ENCODE measurements around the gene GSG1L.

GSG1L gene

DNA sequence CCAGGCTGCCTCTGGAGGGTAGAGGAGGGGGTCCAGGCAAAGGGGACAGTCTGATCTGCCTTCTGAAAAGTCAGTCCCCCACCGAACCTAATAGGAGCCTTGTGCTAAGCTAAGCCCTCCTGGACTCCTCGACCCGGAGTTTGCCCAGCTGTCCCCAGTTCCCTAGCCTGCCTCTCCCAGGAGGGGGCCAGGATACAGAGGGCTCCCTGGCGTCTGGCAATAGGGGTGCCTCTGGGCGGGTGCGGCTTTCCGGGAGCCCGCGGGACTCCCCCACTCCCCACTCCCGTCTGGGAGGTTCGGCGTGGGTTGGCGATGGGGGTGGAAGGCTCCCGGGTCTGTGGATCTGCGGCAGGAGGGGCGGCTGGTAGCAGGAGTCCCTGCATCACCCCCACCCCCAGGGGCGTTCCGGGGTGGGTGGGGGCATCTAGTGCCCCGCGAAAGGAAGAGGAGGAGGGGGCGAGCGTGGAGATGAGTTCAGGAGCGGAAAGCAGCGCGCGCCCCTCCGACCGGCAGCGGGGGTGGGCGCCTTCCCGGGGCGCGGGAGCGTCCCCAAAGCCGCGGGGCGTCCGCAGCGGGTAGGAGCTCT, 1.2 kb downstream of the GSG1L start:
- DNase-seq, result no peak

DNA sequence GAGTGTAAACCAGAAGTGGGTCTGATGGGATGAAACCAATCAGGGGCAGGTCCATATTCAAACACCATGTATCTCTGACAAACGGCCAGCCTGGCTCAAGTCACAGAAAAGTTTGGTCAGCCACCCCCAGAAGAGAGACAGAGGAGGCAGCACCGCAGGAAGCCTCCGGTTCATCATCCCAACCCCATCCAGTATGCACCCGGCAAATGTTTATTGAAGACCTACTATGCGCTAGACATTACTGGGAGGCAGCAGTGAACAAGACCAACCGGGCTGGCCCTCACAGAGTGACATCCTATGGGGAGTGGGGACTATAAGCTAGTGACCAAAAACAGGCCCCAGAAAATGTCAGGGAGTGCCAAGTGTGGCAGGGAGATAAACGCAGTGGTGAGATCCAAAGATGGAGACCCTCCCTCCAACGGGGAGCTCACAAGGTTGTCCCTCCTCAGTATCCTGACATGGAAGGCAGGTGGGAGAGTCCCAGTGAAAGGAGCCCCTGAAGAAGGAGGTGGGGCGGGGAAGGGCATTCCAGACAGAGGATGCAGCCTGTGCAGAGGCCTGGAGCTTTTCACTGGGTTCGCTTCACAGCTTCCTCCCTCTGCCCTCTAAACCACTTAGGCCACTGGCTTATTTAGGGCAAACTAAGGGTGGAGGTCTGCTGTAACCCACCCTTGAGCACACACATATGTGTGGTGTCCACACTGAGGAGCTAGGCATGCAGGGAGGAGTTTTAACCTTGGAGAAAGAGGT, 2.0 kb downstream of the GSG1L start:
- no peak for DNase-seq

DNA sequence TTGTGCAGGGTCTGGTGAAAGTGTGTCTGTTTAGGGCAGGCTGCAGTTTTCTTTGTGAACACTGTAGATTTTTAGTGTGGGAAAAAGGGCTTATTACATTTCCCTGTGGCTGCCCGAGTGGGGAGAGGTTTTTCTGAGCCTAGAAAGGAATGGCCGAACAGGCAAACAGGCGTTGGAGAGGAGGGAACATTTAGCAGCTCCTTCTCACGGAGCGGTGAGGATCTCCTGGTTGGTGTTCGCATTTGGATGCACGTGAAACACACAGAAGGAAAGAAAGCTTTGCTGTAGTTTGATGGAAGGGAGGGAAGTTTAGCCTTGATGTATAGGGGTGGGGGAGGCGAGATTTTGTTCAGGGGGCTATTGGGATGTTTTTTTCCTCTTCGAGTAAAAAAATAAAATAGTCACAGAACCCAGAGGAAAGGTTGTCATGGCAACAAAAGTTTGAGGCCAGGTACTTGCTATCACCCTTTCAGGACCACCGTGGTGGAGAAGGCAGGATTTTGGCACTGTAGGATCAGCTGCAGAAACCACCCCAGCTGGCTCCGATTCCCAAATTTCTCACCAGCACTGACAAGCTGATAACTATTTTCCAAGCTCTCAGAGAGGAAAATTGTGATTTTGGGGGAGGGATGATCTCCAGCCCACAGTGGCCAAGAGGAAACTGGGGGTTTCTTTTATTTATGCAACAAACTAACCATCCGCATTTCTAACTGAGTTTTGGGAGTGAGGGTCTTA, 3.5 kb downstream of the GSG1L start:
- no peak for DNase-seq

DNA sequence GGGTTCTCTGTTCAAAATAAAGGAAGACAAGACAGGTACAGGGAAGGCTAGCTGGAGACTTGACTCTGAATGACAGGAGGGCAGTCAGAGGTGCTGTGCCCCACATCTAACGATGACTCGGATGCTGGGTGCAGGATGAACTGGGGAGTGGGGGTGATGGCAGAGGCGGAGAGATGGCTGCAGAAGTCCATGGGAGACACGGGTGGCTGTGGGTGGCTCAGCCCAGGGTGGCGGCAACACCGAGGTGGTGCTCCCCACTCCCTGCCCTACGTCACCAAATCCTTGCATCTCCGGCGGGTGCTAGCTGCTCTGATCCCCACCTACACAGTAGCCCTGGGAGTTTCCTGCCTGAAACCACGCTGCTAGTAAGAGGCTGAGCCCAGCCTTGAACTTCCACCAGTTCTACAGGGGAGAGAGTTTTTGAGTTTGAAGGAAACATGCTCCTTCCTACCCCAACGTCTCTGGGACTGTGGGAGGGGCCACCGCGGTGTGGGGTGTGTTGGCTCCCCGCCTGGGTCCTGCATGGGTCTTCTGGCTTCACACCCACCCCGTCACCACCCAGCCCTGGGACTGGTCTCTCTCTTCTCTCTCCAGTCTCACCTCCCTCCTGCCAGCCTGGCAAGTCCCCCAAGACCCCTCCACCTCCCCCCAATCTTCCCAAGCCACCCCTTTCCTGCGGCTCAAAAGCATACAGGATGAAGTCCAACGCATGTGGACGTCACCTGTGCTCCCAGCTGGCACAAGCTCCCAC, 4.5 kb downstream of the GSG1L start:
- DNase-seq, result no peak

- no peak for DNase-seq
Observed at GRCh38 chr16:28057949-28058348, 5.6 kb downstream of the GSG1L start.

- DNase-seq, result no peak
Observed at GRCh38 chr16:28053461-28053860, 10.1 kb downstream of the GSG1L start.

- no peak for DNase-seq
Observed at GRCh38 chr16:28052274-28053128, 11.0 kb downstream of the GSG1L start.

DNA sequence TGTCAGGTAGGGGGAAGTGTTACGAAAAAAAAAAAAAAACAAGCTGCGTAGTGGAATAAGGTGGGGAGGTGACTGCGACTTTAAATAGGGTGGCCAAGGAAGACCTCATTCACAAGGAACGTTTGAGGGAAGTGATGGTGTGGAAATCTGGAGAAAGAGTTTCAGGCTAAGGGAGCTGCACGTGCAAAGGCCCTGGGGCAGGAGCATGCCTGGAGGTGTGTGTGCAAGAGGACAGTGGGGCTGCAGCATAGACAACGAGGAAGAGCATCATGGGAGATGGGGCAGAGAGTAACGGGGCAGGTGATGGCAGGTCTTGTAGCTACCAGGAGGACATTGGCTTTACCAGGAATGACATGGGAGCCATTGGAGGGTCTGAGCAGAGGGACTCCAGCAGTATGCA, 12.0 kb downstream of the GSG1L start:
- DNase-seq, result no peak

- DNase-seq, result no peak
Observed at GRCh38 chr16:28042811-28043210, 20.7 kb downstream of the GSG1L start.

GRCh38 chr16:28041615-28042014, 21.9 kb downstream of the GSG1L start:
- no peak for DNase-seq

GRCh38 chr16:28040039-28040438, 23.5 kb downstream of the GSG1L start:
- DNase-seq, result no peak

GRCh38 chr16:28039493-28039892, 24.0 kb downstream of the GSG1L start:
- DNase-seq, result no peak

DNA sequence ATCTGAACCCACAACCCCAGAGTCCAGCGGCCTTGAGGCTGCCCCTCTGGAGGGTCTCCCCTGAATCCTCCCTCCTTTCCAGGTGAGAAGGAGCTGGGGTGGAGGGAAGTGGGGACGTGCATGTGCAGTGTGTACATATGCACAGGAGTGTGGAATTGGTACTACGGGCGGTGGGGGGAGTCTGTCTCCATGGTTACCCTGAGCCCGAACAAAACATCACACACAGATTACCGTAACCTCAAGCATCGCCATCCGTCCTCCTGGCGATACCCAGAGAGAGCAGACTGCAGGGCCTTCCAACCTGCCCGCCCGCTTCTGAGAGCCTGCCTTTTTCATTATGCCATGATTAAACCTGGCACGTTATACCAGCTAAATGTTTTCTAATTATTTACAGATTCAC, 25.1 kb downstream of the GSG1L start:
- no peak for DNase-seq

- DNase-seq, result no peak
Observed at GRCh38 chr16:28035866-28036393, 27.6 kb downstream of the GSG1L start.

GRCh38 chr16:28033870-28034269, 29.6 kb downstream of the GSG1L start:
- DNase-seq, result no peak

DNA sequence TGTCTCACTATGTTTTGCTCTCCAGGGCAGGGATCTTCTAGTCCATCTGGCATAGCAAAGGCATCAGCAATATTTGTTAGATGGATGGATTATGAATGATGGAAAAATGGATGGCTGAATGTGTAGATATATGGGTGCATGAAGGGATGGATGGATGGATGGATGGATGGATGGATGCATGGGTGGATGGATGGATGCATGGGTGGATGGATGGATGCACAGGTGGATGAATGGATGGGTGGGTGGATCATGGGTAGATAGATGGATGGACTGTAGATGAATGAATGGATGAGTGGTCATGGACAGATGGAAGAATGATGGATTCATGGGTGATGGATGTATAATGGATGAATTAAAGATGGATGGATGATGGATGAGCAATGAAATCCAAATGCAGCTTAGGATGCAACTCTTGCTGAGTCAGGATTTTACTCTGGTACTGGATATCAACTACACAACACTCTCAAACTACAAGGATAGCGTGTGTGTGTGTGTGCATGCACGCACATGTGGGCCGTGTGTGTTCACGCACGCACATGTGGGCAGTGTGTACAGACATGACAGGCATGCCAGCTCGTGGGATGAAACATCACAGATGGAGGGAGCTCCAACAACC, 34.0 kb downstream of the GSG1L start:
- no peak for DNase-seq

- no peak for DNase-seq
Observed at GRCh38 chr16:28027055-28027454, 36.5 kb downstream of the GSG1L start.

GRCh38 chr16:28025631-28026030, 37.9 kb downstream of the GSG1L start:
- DNase-seq, result no peak

GRCh38 chr16:28019218-28019617, 44.3 kb downstream of the GSG1L start:
- DNase-seq, result no peak

DNA sequence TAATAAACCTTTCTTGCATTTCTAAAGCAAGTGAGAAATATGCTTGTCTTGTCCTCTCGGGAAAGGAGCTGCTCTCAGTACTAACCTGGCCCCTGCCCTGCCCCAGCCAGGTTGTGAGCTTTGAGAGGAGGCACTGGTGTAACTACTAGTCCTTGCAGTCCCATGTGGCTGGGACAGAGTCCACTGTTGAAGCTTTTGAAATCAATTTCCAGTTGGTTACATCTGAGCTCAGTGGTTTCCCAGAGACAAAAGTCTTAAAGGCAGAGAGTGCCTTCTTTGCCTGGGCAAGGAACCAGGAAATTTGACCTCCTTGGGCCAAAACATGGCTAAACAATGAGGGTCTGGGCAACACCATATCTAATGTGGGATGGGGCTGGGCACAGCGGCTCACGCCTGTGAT, 48.7 kb downstream of the GSG1L start:
- DNase-seq, result no peak

DNA sequence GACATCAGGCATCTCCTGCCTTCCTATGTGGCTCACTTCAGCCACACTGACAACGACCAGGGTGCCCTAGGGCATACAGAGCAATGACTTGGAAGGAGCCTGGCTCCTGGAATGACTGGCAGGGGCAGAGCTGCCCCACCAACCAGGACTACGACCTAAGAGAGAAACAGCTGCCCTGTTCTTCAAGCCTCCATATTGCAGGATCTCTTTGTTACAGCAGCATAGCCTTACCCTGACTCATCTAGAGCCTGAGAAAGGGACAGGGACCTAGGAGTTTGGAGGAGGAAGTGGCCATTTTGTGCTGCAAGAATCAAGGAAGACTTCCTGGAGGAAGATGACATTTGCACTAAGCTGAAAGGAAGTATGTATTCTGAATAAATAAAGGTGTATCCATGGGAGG, 49.6 kb downstream of the GSG1L start:
- no peak for DNase-seq

DNA sequence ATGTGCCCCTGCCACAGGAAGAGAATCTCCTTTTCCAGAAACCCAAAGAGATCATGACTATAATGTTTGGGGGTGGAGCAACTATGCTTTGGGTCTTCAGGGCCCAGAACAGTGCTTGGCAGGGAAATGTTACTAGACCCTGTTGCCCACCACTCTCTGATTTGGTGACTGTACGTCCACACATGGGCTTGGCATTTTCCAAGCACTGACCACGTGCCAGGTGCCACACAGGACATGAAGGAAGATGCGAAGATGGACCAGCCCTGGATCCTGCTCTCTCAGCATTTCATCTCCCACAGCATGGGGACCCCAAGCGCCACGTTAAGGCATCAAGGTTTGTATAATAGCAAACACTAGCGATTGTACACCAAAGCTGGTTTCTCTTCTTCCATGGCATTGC, 50.1 kb downstream of the GSG1L start:
- DNase-seq, result no peak
